DOHH2 (cell line): ENCODE results near the gene MRPL51.
"Not testable (repeated sequence)": the region's sequence is repeated elsewhere in the genome, so short reads cannot be mapped to it uniquely, and the experiment has no call there.

Experiments used
- H3F3A ChIP-seq: fragments of 200-600 bp; sonication (generic), shearing (Covaris generic); 2 replicates; pipeline ENCODE4 v1.6.0; 2016; ENCODE audit warnings: antibody characterized with exemption, mild to moderate bottlenecking; ENCODE audit not compliant: control insufficient read depth, insufficient read depth
- H3K27ac ChIP-seq: fragments of 200-600 bp; sonication (generic); 2 replicates; pipeline ENCODE4 v1.5.1; 2014; ENCODE audit warnings: low read depth, mild to moderate bottlenecking, low read length, moderate library complexity
- H3K27me3 ChIP-seq: fragments of 200-600 bp; sonication (generic); 2 replicates; pipeline ENCODE4 v1.6.1; 2014; ENCODE audit warnings: mild to moderate bottlenecking, low read length, mixed read lengths; ENCODE audit not compliant: control insufficient read depth
- H3K36me3 ChIP-seq: fragments of 200-600 bp; sonication (generic); 2 replicates; pipeline ENCODE4 v1.6.1; 2014; ENCODE audit warnings: mild to moderate bottlenecking, low read length, moderate library complexity, mixed read lengths; ENCODE audit not compliant: control insufficient read depth
- H3K4me1 ChIP-seq: fragments of 200-600 bp; sonication (generic); 2 replicates; pipeline ENCODE4 v1.6.1; 2014; ENCODE audit warnings: mild to moderate bottlenecking, low read length, mixed read lengths; ENCODE audit not compliant: control insufficient read depth
- H3K4me2 ChIP-seq: fragments of 200-600 bp; sonication (generic); 2 replicates; pipeline ENCODE4 v1.6.0; 2014; ENCODE audit warnings: mild to moderate bottlenecking, low read length, moderate library complexity
- H3K4me3 ChIP-seq: fragments of 200-600 bp; sonication (generic); 2 replicates; pipeline ENCODE4 v1.5.1; 2014; ENCODE audit warnings: mild to moderate bottlenecking, low read length, mixed read lengths
- H3K79me2 ChIP-seq: fragments of 200-600 bp; sonication (generic); 2 replicates; pipeline ENCODE4 v1.6.1; 2014; ENCODE audit warnings: mild to moderate bottlenecking, low read length, mixed read lengths; ENCODE audit not compliant: control insufficient read depth
- H3K9me2 ChIP-seq: fragments of 200-600 bp; sonication (generic); replicated peaks from 2 replicates; pipeline ENCODE4 v1.6.1; 2014; ENCODE audit warnings: mild to moderate bottlenecking, low read length, mixed read lengths; ENCODE audit not compliant: control insufficient read depth
- H3K9me3 ChIP-seq: fragments of 200-600 bp; sonication (generic); 2 replicates; pipeline ENCODE4 v1.6.1; 2014; ENCODE audit warnings: antibody characterized with exemption, low read length, mixed read lengths; ENCODE audit not compliant: control insufficient read depth, insufficient read depth
- H4K20me1 ChIP-seq: fragments of 200-600 bp; sonication (generic); 2 replicates; pipeline ENCODE4 v1.6.0; 2014; ENCODE audit warnings: low read depth, mild to moderate bottlenecking, antibody characterized with exemption, low read length, moderate library complexity; ENCODE audit not compliant: control insufficient read depth, insufficient read depth
- CTCF ChIP-seq: fragments of 200-600 bp; sonication (generic); IDR thresholded peaks from one replicate; pipeline ENCODE4 v1.5.1; 2014; ENCODE audit warnings: antibody characterized with exemption, mild to moderate bottlenecking, low read depth, low read length; ENCODE audit not compliant: poor library complexity, severe bottlenecking
- EZH2phosphoT487 ChIP-seq: fragments of 200-600 bp; sonication (generic); IDR thresholded peaks from 2 replicates; pipeline ENCODE4 v1.6.1; 2017; ENCODE audit warnings: borderline replicate concordance, mild to moderate bottlenecking, antibody characterized with exemption, low read length, moderate library complexity, mixed read lengths

Gene MRPL51

GRCh38 chr12:6494968-6495367 is 1.9 kb upstream of the MRPL51 start:
- H3K36me3 ChIP-seq, result peaks cover 89% of the 10 kb centered on the region
- H4K20me1 ChIP-seq, result no peaks in the 10 kb centered on the region
- H3K4me1 ChIP-seq, result peaks cover 35% of the 10 kb centered on the region
- no peaks in the 10 kb centered on the region for H3K9me3 ChIP-seq
- H3F3A ChIP-seq, result peaks cover 13% of the 10 kb centered on the region
- no peaks in the 10 kb centered on the region for H3K27me3 ChIP-seq
- peak overlapping the region; percentile 95 for H3K27ac ChIP-seq
- no peaks in the 10 kb centered on the region for H3K9me2 ChIP-seq
- no peak for TF ChIP-seq EZH2phosphoT487
- TF ChIP-seq CTCF, result no peak
- H3K79me2 ChIP-seq, result peaks cover 77% of the 10 kb centered on the region
- H3K4me2 ChIP-seq, result peak overlapping the region; percentile 95
- H3K4me3 ChIP-seq, result peak overlapping the region; percentile 87

- no peaks in the 10 kb centered on the region for H3K9me2 ChIP-seq
- H3F3A ChIP-seq, result peaks cover 12% of the 10 kb centered on the region
- peaks cover 70% of the 10 kb centered on the region for H3K79me2 ChIP-seq
- no peaks in the 10 kb centered on the region for H3K9me3 ChIP-seq
- H3K4me1 ChIP-seq, result peaks cover 35% of the 10 kb centered on the region
- H3K4me2 ChIP-seq, result peak overlapping the region; percentile 95
- no peaks in the 10 kb centered on the region for H3K27me3 ChIP-seq
- H3K27ac ChIP-seq, result peak overlapping the region; percentile 95
- no peaks in the 10 kb centered on the region for H4K20me1 ChIP-seq
- peaks cover 82% of the 10 kb centered on the region for H3K36me3 ChIP-seq
- H3K4me3 ChIP-seq, result peak overlapping the region; percentile 87
- peak; percentile 47 for TF ChIP-seq CTCF
- TF ChIP-seq EZH2phosphoT487, result no peak
Observed at GRCh38 chr12:6494258-6494743, 1.2 kb upstream of the MRPL51 start.

- H3K9me2 ChIP-seq, result no peaks in the 10 kb centered on the region
- peak within 1 kb of the TSS; percentile 95 for H3K4me2 ChIP-seq
- H3K27ac ChIP-seq, result peak within 1 kb of the TSS; percentile 95
- no peaks in the 10 kb centered on the region for H4K20me1 ChIP-seq
- no peaks in the 10 kb centered on the region for H3K27me3 ChIP-seq
- TF ChIP-seq EZH2phosphoT487, result no peak
- TF ChIP-seq CTCF, result no peak
- peaks cover 35% of the 10 kb centered on the region for H3K4me1 ChIP-seq
- peaks cover 64% of the 10 kb centered on the region for H3K79me2 ChIP-seq
- H3K4me3 ChIP-seq, result peak within 1 kb of the TSS; percentile 87
- H3K36me3 ChIP-seq, result peaks cover 76% of the 10 kb centered on the region
- H3F3A ChIP-seq, result peaks cover 16% of the 10 kb centered on the region
- H3K9me3 ChIP-seq, result no peaks in the 10 kb centered on the region
Observed at GRCh38 chr12:6493497-6494257, 615 bp upstream of the MRPL51 start, which contains the start of gene NCAPD2. NCAPD2 (plus strand) TSS chr12:6494102; CDS start chr12:6495099, 997 bp downstream.

GRCh38 chr12:6490673-6491072 is 2.4 kb downstream of the MRPL51 start:
- Histone ChIP-seq H3K79me2 (peaks cover 34% of the 10 kb centered on the region), H3K36me3 (peaks cover 46% of the 10 kb centered on the region), H3F3A (peaks cover 16% of the 10 kb centered on the region), H3K4me1 (peaks cover 17% of the 10 kb centered on the region)
- not testable (repeated sequence) for H3K9me2 ChIP-seq, H3K27me3 ChIP-seq, H3K4me2 ChIP-seq, H3K27ac ChIP-seq, H4K20me1 ChIP-seq, H3K9me3 ChIP-seq, H3K4me3 ChIP-seq
